GM20000 (cell line): ENCODE results near the gene GSG1L.

ENCODE experiments used
- DNase-seq: peaks from one replicate; pipeline ENCODE4 v3.0.0; 2012; ENCODE audit warnings: low spot score
- CTCF ChIP-seq: IDR thresholded peaks from 2 replicates; pipeline ENCODE4 v1.5.1; 2012; ENCODE audit warnings: mild to moderate bottlenecking, control low read depth; ENCODE audit errors: extremely low read depth, missing control alignments

The GSG1L gene

GRCh38 chr16:28086186-28087139, 22.9 kb upstream of the GSG1L start:
- DNase-seq = no peak
- no peak for TF ChIP-seq CTCF

- TF ChIP-seq CTCF = no peak
- DNase-seq = no peak
Observed at GRCh38 chr16:28085389-28086171, 22.1 kb upstream of the GSG1L start.

GRCh38 chr16:28084209-28084608, 20.7 kb upstream of the GSG1L start:
- DNase-seq = no peak
- TF ChIP-seq CTCF = no peak

- no peak for DNase-seq
- no peak for TF ChIP-seq CTCF
Observed at GRCh38 chr16:28082624-28083023, 19.1 kb upstream of the GSG1L start.

- no peak for DNase-seq
- TF ChIP-seq CTCF = no peak
Observed at GRCh38 chr16:28081391-28081968, 18.0 kb upstream of the GSG1L start.

- no peak for DNase-seq
- TF ChIP-seq CTCF = no peak
Observed at GRCh38 chr16:28078261-28078660, 14.7 kb upstream of the GSG1L start.

- no peak for DNase-seq
- TF ChIP-seq CTCF = no peak
Observed at GRCh38 chr16:28073836-28074235, 10.3 kb upstream of the GSG1L start.
